ENCODE results near the gene SPINK2.

GRCh38 chr4:56782019-56782418 lies 39.5 kb downstream of the SPINK2 start:
- TF ChIP-seq, protein P1, sequence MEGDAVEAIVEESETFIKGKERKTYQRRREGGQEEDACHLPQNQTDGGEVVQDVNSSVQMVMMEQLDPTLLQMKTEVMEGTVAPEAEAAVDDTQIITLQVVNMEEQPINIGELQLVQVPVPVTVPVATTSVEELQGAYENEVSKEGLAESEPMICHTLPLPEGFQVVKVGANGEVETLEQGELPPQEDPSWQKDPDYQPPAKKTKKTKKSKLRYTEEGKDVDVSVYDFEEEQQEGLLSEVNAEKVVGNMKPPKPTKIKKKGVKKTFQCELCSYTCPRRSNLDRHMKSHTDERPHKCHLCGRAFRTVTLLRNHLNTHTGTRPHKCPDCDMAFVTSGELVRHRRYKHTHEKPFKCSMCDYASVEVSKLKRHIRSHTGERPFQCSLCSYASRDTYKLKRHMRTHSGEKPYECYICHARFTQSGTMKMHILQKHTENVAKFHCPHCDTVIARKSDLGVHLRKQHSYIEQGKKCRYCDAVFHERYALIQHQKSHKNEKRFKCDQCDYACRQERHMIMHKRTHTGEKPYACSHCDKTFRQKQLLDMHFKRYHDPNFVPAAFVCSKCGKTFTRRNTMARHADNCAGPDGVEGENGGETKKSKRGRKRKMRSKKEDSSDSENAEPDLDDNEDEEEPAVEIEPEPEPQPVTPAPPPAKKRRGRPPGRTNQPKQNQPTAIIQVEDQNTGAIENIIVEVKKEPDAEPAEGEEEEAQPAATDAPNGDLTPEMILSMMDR (IDR thresholded peaks at IDR 0.05) = no peak
- no peak for TF ChIP-seq POLR2A (IDR thresholded peaks at IDR 0.05)
